Calu3 (cell line): ENCODE results near the gene FRS2. TPM values are rescaled to one million over a fixed set of nuclear protein-coding genes. Genes with fewer than 3 reads are reported as not detected.
"Not testable (repeated sequence)": the region's sequence is repeated elsewhere in the genome, so short reads cannot be mapped to it uniquely, and the experiment has no call there.

Experiments
- BruUV-seq: library from RNA; stranded (reverse); fragments of 400-500 nt; replicated peaks from 2 replicates; lab custom pipeline; 2021; lab: Mats Ljungman, UMichigan
- CTCF ChIA-PET: fragments of 300-600 bp; sonication (Branson Sonifier 250); formaldehyde crosslinking; loops from one replicate; lab custom pipeline; 2022; ENCODE audit warnings: antibody characterized with exemption; lab: Charles Lee
- DNase-seq: peaks from one replicate; pipeline ENCODE4 v3.0.0; 2022
- H3K27ac Mint-ChIP-seq: one replicate; pipeline ENCODE4 v1.8.0; 2022; ENCODE audit warnings: mixed read lengths; ENCODE audit not compliant: unreplicated experiment
- H3K27me3 Mint-ChIP-seq: one replicate; pipeline ENCODE4 v1.8.0; 2022; ENCODE audit warnings: mixed read lengths; ENCODE audit not compliant: unreplicated experiment
- H3K36me3 Mint-ChIP-seq: one replicate; pipeline ENCODE4 v1.8.0; 2022; ENCODE audit warnings: mild to moderate bottlenecking, moderate library complexity, mixed read lengths; ENCODE audit not compliant: insufficient read depth, unreplicated experiment
- H3K4me1 Mint-ChIP-seq: one replicate; pipeline ENCODE4 v1.8.0; 2022; ENCODE audit warnings: mild to moderate bottlenecking, low read depth, mixed read lengths; ENCODE audit not compliant: unreplicated experiment
- H3K4me3 Mint-ChIP-seq: one replicate; pipeline ENCODE4 v1.8.0; 2022; ENCODE audit warnings: mild to moderate bottlenecking, low read depth, moderate library complexity, mixed read lengths; ENCODE audit not compliant: unreplicated experiment
- H3K9me3 Mint-ChIP-seq: one replicate; pipeline ENCODE4 v1.8.0; 2022; ENCODE audit warnings: low read depth, mixed read lengths; ENCODE audit not compliant: unreplicated experiment
- intact Hi-C: fragments of 100-400 bp; cut with micrococcal nuclease; formaldehyde crosslinking; loops from one replicate; pipeline ENCODE4 v1.10.0; 2022; ENCODE audit not compliant: unreplicated experiment
- total RNA-seq: library from RNA; stranded (reverse); gene quantifications from 2 replicates; pipeline ENCODE4 v1.2.3, GENCODE V29; 2022
- TF ChIP-seq, protein P1 (sequence below): fragments of 200-600 bp; IDR thresholded peaks from one replicate; pipeline ENCODE4 v1.8.0; 2022; ENCODE audit warnings: antibody characterized with exemption; ENCODE audit not compliant: unreplicated experiment

FRS2 gene
- total RNA-seq, 1 experiment from 2014 or later, result 27.5 TPM

DNA sequence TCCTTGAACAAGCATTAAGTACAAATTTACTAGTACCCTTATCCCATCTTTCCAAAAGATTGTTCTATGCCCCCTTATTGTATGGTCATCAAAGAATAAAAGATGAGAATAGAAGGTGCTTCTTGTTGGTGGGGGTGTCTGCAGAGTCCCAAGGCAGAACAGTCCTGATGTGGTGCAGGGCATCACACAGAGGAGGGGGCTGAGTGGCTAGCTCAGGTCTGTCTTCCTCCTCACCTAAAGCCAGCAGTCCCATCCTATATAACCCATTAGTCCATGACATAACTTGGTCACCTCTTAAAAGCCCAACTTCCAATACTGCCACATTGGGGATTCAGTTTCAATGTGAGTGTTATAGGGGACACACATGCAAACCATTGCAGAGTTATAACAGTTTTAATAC lies 130.6 kb downstream of the FRS2 start:
- intact Hi-C loops, result no loop called here
- no peak overlapping the region for H3K4me3 Mint-ChIP-seq
- peaks cover 54% of the 10 kb centered on the region for H3K36me3 Mint-ChIP-seq
- TF ChIP-seq, protein P1, sequence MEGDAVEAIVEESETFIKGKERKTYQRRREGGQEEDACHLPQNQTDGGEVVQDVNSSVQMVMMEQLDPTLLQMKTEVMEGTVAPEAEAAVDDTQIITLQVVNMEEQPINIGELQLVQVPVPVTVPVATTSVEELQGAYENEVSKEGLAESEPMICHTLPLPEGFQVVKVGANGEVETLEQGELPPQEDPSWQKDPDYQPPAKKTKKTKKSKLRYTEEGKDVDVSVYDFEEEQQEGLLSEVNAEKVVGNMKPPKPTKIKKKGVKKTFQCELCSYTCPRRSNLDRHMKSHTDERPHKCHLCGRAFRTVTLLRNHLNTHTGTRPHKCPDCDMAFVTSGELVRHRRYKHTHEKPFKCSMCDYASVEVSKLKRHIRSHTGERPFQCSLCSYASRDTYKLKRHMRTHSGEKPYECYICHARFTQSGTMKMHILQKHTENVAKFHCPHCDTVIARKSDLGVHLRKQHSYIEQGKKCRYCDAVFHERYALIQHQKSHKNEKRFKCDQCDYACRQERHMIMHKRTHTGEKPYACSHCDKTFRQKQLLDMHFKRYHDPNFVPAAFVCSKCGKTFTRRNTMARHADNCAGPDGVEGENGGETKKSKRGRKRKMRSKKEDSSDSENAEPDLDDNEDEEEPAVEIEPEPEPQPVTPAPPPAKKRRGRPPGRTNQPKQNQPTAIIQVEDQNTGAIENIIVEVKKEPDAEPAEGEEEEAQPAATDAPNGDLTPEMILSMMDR, result no peak
- H3K27me3 Mint-ChIP-seq, result no peaks in the 10 kb centered on the region
- BruUV-seq, result no TSS peak
- CTCF ChIA-PET, result interaction anchor here (0.6 kb wide), 1 partner anchor 130 kb away, joined by 4 read pairs; the partner anchor contains the start of gene FRS2
- DNase-seq, result no peak
- no peak overlapping the region for H3K27ac Mint-ChIP-seq
- no peaks in the 10 kb centered on the region for H3K4me1 Mint-ChIP-seq
- no peaks in the 10 kb centered on the region for H3K9me3 Mint-ChIP-seq

DNA sequence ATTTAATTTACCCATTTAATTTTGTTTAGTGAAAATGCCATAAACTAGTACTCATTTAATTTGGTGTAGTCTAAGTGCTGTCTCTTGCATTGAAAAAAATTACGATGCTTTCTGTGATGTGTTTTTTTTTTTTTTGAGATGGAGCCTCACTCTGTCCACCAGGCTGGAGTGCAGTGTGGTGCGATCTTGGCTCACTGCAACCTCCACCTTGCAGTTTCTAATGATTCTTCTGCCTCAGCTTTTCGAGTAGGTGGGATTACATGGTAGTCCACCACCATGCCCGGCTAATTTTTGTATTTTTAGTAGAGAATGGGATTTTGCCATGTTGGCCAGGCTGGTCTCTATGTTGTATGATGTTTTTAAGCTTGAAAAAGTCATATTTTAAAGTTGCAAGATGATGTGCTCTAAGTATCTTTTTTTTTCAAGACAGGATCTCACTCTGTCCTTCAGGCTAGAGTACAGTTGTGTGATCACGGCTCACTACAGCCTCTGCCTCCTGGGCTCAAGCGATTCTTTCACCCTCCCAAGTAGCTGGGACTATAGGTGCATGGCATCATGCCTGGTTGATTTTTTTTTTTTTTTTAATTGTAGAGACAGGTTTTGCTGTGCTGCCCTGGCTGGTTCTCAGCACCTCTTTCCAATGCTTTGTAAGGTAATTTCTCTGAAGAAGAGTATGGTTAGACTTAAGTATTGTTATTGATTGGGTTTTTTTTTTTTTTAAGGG lies 131.9 kb downstream of the FRS2 start:
- intact Hi-C loops, result no loop called here
- no peak overlapping the region for H3K4me3 Mint-ChIP-seq
- CTCF ChIA-PET, result interaction anchor here (0.7 kb wide), 1 partner anchor 271 kb away, joined by 4 read pairs; no protein-coding TSS in a partner anchor
- H3K36me3 Mint-ChIP-seq, result peaks cover 49% of the 10 kb centered on the region
- H3K4me1 Mint-ChIP-seq, result no peaks in the 10 kb centered on the region
- no TSS peak for BruUV-seq
- no peak for DNase-seq
- H3K27ac Mint-ChIP-seq, result peak overlapping the region; percentile 34
- H3K27me3 Mint-ChIP-seq, result no peaks in the 10 kb centered on the region
- TF ChIP-seq, protein P1, result no peak
- H3K9me3 Mint-ChIP-seq, result no peaks in the 10 kb centered on the region

DNA sequence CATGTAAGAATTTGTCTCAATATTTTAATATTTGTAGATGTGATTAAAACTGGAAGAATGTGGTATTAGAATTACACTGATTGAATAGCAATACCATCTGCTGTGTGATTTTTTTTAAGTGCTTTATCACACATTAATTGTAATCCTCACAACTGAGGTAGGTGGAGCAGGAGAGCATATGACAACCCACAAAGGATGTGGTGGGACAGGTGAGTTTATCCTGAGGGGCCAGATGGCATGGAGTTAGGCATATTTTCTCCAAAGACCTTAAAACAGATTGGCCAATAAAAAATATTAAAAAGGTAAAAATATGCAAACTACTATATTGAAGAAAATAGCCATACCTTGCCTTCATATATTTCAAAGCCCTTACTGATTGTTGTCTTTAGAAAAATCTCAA lies 132.8 kb downstream of the FRS2 start:
- Mint-ChIP-seq H3K27ac (peak overlapping the region; percentile 34), H3K4me3 (no peak overlapping the region), H3K27me3 (no peaks in the 10 kb centered on the region), H3K9me3 (no peaks in the 10 kb centered on the region), H3K4me1 (no peaks in the 10 kb centered on the region), H3K36me3 (peaks cover 41% of the 10 kb centered on the region)
- TF ChIP-seq, protein P1, result no peak
- no peak for DNase-seq
- intact Hi-C loops, result no loop called here
- BruUV-seq, result TSS peak; percentile 6
- CTCF ChIA-PET, result no interaction called here

DNA sequence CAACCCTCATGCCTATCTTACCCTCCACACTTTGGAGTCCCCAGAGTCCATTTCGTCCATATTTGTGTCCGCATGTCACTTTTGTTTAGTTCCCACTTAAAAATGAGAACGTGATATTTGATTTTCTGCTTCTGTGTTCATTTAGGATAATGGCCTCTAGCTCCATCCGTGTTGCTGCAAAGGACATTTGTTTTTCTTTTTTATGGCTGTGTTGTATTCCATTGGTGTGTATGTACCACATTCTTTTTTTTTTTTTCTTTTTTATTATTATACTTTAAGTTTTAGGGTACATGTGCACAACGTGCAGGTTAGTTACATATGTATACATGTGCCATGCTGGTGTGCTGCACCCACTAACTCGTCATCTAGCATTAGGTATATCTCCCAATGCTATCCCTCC lies 133.4 kb downstream of the FRS2 start:
- DNase-seq, H3K27me3 Mint-ChIP-seq, H3K27ac Mint-ChIP-seq, H3K9me3 Mint-ChIP-seq, H3K4me1 Mint-ChIP-seq, CTCF ChIA-PET, H3K4me3 Mint-ChIP-seq, intact Hi-C loops, BruUV-seq: not testable (repeated sequence)
- H3K36me3 Mint-ChIP-seq, result peaks cover 37% of the 10 kb centered on the region

DNA sequence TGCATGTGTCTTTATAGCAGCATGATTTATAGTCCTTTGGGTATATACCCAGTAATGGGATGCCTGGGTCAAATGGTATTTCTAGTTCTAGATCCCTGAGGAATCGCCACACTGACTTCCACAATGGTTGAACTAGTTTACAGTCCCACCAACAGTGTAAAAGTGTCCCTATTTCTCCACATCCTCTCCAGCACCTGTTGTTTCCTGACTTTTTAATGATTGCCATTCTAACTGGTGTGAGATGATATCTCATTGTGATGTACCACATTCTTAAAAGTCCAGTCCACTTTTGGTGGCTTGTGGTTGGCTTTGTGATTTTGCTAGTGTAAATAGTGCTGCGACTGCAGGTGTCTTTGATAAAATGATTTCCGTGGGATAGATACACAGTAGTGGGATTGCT lies 134.1 kb downstream of the FRS2 start:
- H3K27me3 Mint-ChIP-seq, H3K4me1 Mint-ChIP-seq, intact Hi-C loops, BruUV-seq, H3K9me3 Mint-ChIP-seq, DNase-seq, H3K27ac Mint-ChIP-seq, CTCF ChIA-PET, H3K4me3 Mint-ChIP-seq: not testable (repeated sequence)
- peaks cover 31% of the 10 kb centered on the region for H3K36me3 Mint-ChIP-seq
